Measurements from ENCODE around the gene FBXL20.
"Not testable (repeated sequence)": the region's sequence is repeated elsewhere in the genome, so short reads cannot be mapped to it uniquely, and the experiment has no call there.

Gene FBXL20, protein sequence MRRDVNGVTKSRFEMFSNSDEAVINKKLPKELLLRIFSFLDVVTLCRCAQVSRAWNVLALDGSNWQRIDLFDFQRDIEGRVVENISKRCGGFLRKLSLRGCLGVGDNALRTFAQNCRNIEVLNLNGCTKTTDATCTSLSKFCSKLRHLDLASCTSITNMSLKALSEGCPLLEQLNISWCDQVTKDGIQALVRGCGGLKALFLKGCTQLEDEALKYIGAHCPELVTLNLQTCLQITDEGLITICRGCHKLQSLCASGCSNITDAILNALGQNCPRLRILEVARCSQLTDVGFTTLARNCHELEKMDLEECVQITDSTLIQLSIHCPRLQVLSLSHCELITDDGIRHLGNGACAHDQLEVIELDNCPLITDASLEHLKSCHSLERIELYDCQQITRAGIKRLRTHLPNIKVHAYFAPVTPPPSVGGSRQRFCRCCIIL

DNA sequence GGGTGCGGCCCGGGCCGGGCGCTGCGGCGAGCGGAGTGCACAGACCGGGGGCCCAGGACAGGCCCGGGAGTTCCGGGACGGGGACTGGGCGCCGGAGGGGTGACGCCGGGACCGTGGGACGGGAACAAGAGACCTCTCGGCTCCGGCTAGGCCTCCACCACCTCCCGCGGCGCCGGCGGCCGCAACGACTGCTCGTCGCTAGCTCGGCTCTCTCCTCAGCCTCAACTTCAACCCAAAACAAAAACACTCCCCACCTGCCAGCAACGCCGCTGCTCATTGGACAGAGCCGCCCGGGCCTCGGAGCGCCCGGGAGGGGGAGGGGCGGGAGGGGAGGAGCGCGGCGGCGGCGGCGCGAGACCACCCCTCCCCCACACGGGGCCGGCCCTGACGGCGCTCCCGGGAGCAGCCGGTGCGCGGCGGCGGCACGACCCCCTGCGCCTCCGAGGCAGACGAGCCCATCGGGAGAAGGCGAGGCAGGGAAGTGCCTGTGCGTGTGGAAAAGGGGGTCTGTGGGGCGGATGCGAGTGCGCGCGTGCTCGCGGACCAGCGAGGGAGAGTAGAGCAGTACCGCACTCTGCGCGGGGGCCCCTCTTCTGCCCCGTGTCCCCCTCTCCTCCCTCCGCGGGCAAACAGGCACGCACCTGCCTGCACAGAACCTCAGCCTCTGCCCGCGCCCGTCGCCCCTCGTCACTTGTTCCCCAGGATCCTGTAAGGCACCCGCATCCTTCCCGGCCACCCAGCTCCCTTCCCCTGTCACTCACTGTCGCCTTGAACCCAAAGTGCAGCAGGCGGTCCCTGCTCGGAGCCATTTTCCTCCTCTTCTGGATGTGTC lies at the start of gene FBXL20:
FBXL20 (minus strand) TSS at position 215 of the 832 bp plus-strand sequence. CDS start 224 bp downstream, outside the sequence.
- peak within 1 kb of the TSS; percentile 87 for H3K4me3 ChIP-seq (ENCODE audit: low read depth, low read length)
- peak; percentile 92 for DNase-seq (ENCODE audit: low read depth)
- TF ChIP-seq, protein P1, sequence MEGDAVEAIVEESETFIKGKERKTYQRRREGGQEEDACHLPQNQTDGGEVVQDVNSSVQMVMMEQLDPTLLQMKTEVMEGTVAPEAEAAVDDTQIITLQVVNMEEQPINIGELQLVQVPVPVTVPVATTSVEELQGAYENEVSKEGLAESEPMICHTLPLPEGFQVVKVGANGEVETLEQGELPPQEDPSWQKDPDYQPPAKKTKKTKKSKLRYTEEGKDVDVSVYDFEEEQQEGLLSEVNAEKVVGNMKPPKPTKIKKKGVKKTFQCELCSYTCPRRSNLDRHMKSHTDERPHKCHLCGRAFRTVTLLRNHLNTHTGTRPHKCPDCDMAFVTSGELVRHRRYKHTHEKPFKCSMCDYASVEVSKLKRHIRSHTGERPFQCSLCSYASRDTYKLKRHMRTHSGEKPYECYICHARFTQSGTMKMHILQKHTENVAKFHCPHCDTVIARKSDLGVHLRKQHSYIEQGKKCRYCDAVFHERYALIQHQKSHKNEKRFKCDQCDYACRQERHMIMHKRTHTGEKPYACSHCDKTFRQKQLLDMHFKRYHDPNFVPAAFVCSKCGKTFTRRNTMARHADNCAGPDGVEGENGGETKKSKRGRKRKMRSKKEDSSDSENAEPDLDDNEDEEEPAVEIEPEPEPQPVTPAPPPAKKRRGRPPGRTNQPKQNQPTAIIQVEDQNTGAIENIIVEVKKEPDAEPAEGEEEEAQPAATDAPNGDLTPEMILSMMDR (IDR thresholded peaks at IDR 0.05; ENCODE audit: insufficient read depth, low read depth, low read length, missing control alignments) = no peak

DNA sequence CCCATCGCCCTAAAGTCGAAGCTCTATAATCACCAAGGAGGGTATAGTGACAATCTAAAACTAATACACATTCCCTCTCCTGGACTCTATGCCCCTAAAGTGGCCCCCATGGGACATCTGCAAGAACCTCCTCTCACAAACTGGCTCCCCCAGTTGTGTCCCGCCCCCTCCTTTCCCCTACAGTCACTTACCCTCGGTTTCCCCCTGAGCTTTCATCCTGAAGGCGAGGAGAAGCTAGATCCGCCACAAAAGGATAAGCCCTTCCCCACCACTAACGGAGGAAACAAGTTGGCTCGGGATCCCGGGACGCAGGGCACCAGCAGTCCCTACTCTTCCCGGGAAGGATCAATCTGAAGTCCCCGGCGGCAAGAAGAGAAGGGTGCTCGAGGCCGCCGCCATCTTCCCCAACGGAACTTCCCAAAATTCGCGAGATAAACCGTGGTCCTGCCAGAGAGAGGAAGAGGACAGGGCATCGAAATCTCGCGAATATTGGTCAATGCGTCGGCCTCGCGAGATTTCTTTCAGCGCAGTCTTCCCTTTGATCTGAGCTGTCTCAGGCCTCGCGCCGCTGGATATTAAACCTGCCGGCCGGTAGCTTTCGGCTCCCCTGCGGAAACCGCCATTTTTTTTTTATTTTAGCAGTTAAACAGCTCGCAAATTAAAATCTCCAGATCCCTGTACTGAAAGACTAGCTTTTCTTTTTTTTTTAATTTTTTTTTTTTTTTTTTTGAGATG lies 49.6 kb upstream of the FBXL20 start, which contains the start of gene MED1:
MED1 (minus strand) TSS at position 417 of the 735 bp plus-strand sequence; CDS start at position 216, 201 bp downstream.
- peak; percentile 99 for DNase-seq (ENCODE audit: low read depth)
- H3K4me3 ChIP-seq (ENCODE audit: low read depth, low read length) = peak within 1 kb of the TSS; percentile 93
- TF ChIP-seq, protein P1 (IDR thresholded peaks at IDR 0.05; ENCODE audit: insufficient read depth, low read depth, low read length, missing control alignments) = no peak

DNA sequence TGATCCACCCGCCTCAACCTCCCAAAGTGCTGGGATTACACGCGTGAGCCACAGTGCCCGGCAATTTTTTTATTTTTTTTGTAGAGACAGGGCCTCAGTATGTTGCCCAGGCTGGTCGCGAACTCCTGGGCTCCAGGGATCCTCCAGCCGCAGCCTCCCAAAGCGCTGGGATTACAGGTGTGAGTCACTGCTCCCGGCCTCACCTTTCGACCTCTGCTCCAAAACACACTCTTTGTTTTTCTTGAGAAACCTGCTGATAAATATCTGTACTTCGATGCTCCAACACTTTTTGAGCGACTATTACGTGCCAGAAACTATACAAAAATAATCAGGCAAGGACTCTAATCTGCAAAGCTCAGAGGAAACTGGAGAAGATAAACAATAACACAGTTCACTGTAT lies 48.6 kb upstream of the FBXL20 start:
- TF ChIP-seq, protein P1 (IDR thresholded peaks at IDR 0.05; ENCODE audit: insufficient read depth, low read depth, low read length, missing control alignments) = no peak
- peak overlapping the region; percentile 93 for H3K4me3 ChIP-seq (ENCODE audit: low read depth, low read length)
- no peak for DNase-seq (ENCODE audit: low read depth)

DNA sequence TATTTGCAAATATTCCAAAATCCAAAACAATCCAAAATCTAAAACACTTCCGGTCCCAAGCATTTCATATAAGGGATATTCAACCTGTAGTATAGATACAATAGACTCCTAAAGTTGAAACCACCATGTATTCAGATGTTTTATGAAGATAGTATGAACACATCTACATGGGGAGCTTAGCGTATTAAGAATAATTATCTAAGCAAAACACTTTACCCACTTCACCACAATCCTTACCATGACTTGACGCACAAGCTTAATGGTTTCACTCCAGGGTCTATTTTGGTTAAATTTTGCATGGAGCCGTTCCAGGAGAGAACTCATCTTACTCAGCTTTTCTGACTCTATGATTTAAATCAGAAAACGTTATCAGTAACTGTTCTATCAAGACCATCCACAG lies 46.1 kb upstream of the FBXL20 start:
- H3K4me3 ChIP-seq (ENCODE audit: low read depth, low read length) = no peak overlapping the region
- TF ChIP-seq, protein P1 (IDR thresholded peaks at IDR 0.05; ENCODE audit: insufficient read depth, low read depth, low read length, missing control alignments) = no peak
- no peak for DNase-seq (ENCODE audit: low read depth)

DNA sequence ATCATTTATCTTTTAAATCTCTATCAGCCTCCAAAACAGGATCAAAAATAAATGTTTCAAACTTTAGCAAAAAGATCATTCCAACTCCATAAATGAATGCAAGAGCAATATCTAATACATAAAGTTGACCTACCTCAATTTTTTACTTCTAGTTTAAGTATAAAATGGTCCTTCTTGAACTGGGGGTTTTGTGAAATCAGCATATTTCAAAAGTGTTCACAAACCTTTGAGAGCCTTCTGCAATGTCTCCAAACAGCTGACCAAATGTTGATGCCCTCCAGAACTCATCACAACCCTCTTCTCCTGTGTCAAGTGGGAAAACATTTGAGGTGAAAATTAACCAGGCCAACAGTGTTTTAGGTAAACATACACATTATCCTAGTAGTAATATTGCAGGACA lies 41.9 kb upstream of the FBXL20 start:
- TF ChIP-seq, protein P1 (IDR thresholded peaks at IDR 0.05; ENCODE audit: insufficient read depth, low read depth, low read length, missing control alignments) = no peak
- DNase-seq (ENCODE audit: low read depth) = no peak
- H3K4me3 ChIP-seq (ENCODE audit: low read depth, low read length) = no peak overlapping the region

DNA sequence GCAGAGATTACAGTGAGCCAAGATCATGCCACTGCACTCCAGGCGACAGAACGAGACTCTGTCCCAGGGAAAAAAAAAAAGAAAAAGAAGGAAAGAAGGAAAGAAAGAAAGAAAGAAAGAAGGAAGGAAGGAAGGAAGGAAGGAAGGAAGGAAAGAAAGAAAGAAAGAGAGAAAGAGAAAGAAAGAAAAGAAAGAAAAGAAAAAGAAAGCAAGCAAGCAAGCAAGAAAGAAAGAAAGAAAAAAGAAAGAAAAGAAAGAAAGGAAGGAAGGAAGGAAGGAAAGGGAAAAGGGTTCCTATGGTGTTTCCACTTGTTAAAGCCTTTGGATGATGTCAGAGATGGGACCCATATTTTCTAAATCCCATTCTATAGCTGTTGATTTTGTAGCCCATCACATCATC lies 38.4 kb upstream of the FBXL20 start:
- DNase-seq (ENCODE audit: low read depth); H3K4me3 ChIP-seq (ENCODE audit: low read depth, low read length): not testable (repeated sequence)

Data from GM12865 (cell line).